Gastroesophageal sphincter (tissue), 3 donors: ENCODE measurements around the gene GATAD2B.

Experiments
- POLR2AphosphoS5 ChIP-seq: sonication (generic); formaldehyde crosslinking; IDR thresholded peaks from one replicate; pipeline ENCODE4 v1.6.1; 2017; ENCODE audit warnings: antibody characterized with exemption
- TF ChIP-seq, protein P1 (sequence below), 4 experiments: fragments of 200-600 bp in 2 of 4; fragments of 450-650 bp in 2 of 4; sonication (generic) in 1 of 4; IDR thresholded peaks; one replicate each; pipeline ENCODE4 v1.5.1; 2017 to 2019; ENCODE audit warnings: antibody characterized with exemption in 4 of 4, mild to moderate bottlenecking in 2 of 4, moderate library complexity in 2 of 4

DNA sequence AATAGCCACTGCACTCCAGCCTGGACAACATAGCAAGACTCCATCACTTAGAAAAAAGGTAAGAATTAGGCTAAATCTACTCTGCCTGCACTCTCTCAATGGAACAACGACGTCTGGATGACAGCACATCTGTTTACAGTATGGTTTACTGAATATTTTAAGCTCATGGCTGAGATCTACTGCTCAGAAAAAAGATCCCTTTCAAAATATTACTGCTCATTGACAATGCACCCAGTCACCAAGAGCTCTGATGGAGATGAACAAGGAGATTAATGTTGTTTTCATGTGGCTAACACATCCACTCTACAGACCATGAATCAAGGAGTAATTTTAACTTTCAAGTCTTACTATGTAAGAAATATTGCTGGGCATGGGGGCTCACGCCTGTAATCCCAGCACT, 89.6 kb downstream of the GATAD2B start:
- TF ChIP-seq, protein P1, sequence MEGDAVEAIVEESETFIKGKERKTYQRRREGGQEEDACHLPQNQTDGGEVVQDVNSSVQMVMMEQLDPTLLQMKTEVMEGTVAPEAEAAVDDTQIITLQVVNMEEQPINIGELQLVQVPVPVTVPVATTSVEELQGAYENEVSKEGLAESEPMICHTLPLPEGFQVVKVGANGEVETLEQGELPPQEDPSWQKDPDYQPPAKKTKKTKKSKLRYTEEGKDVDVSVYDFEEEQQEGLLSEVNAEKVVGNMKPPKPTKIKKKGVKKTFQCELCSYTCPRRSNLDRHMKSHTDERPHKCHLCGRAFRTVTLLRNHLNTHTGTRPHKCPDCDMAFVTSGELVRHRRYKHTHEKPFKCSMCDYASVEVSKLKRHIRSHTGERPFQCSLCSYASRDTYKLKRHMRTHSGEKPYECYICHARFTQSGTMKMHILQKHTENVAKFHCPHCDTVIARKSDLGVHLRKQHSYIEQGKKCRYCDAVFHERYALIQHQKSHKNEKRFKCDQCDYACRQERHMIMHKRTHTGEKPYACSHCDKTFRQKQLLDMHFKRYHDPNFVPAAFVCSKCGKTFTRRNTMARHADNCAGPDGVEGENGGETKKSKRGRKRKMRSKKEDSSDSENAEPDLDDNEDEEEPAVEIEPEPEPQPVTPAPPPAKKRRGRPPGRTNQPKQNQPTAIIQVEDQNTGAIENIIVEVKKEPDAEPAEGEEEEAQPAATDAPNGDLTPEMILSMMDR (IDR thresholded peaks at IDR 0.05), result no peak
- no peak for TF ChIP-seq POLR2AphosphoS5
